Activated T-cell treated with anti-CD3 and anti-CD28 coated beads, Interleukin-2, amount 50 U/mL, for 48 hours (primary cell): ENCODE data around the gene WDR70.
A peak's percentile ranks its signal among the peaks of the same experiment; 100 is the strongest.
"Not testable (repeated sequence)": the region's sequence is repeated elsewhere in the genome, so short reads cannot be mapped to it uniquely, and the experiment has no call there.

Experiments used
- DNase-seq, 2 experiments: peaks; one replicate each; pipeline ENCODE4 v3.0.0-alpha.2; 2020

The WDR70 gene

GRCh38 chr5:37379100-37379628, at the start of gene WDR70:
WDR70 (plus strand) TSS chr5:37379318; CDS start chr5:37379368, 50 bp downstream.
- peak; percentile 82 to 87 for DNase-seq

GRCh38 chr5:37334754-37335153, 44.4 kb upstream of the WDR70 start:
- DNase-seq, result not testable (repeated sequence)

GRCh38 chr5:37342741-37343140, 36.4 kb upstream of the WDR70 start:
- DNase-seq, result not testable (repeated sequence)

- DNase-seq, result peak in 1 of 2 experiments; percentile 1
These were observed 24.0 kb upstream of the WDR70 start for GRCh38 chr5:37355161-37355560.

- DNase-seq, result no peak
These were observed 8.6 kb upstream of the WDR70 start for GRCh38 chr5:37370550-37370863.

- peak; percentile 91 for DNase-seq
These were observed 8.0 kb upstream of the WDR70 start, which contains the start of gene NUP155 for GRCh38 chr5:37370864-37371726. NUP155 (minus strand) TSS chr5:37371106; CDS start chr5:37370977, 129 bp downstream.

GRCh38 chr5:37375091-37375490, 4.0 kb upstream of the WDR70 start:
- no peak for DNase-seq

GRCh38 chr5:37378066-37378465, 1.1 kb upstream of the WDR70 start:
- not testable (repeated sequence) for DNase-seq

GRCh38 chr5:37391591-37391990, 12.5 kb downstream of the WDR70 start:
- DNase-seq, result no peak

GRCh38 chr5:37396352-37396751, 17.2 kb downstream of the WDR70 start:
- DNase-seq, result no peak

- DNase-seq, result no peak
These were observed 21.4 kb downstream of the WDR70 start for GRCh38 chr5:37400501-37400900.

GRCh38 chr5:37412515-37412914, 33.4 kb downstream of the WDR70 start:
- DNase-seq, result no peak

GRCh38 chr5:37415456-37415855, 36.3 kb downstream of the WDR70 start:
- DNase-seq, result not testable (repeated sequence)

GRCh38 chr5:37417347-37417746, 38.2 kb downstream of the WDR70 start:
- no peak for DNase-seq

- no peak for DNase-seq
These were observed 45.3 kb downstream of the WDR70 start for GRCh38 chr5:37424441-37424840.

GRCh38 chr5:37428044-37428443, 48.9 kb downstream of the WDR70 start:
- DNase-seq, result no peak

GRCh38 chr5:37435261-37435660, 56.1 kb downstream of the WDR70 start:
- no peak for DNase-seq

GRCh38 chr5:37436146-37436934, 57.2 kb downstream of the WDR70 start:
- DNase-seq, result no peak

GRCh38 chr5:37437711-37438110, 58.6 kb downstream of the WDR70 start:
- DNase-seq, result no peak

GRCh38 chr5:37445783-37446182, 66.7 kb downstream of the WDR70 start:
- DNase-seq, result not testable (repeated sequence)

- no peak for DNase-seq
These were observed 69.8 kb downstream of the WDR70 start for GRCh38 chr5:37448941-37449340.

- not testable (repeated sequence) for DNase-seq
These were observed 72.9 kb downstream of the WDR70 start for GRCh38 chr5:37451991-37452390.

GRCh38 chr5:37453252-37453651, 74.1 kb downstream of the WDR70 start:
- DNase-seq, result not testable (repeated sequence)
